ENCODE results near the gene SH3BP4.
A peak's percentile ranks its signal among the peaks of the same experiment; 100 is the strongest.

The SH3BP4 gene

DNA sequence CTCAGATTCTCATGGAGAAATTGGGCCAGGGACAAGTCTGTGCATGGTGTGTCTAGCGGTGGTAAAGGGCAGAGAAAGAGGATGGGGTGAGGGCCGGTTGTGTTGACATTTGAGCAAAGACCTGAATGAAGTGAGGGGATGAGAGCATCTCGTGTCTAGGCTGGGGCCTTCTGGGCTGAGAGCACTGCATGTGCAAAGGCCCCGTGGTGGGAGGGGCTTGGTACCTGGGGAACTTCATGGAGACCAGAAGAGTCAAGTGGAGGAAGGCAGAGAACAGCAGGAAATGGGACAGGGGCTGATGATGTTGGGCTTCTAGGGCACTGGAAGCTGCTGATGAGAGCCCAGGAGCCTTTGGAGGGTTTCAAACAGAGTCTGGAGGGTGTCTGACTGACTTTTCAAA lies 76.8 kb downstream of the SH3BP4 start:
- intact Hi-C loops (cut with DNase I): no loop called here
- peak in 2 of 10 donors; percentile 72 for DNase-seq

DNA sequence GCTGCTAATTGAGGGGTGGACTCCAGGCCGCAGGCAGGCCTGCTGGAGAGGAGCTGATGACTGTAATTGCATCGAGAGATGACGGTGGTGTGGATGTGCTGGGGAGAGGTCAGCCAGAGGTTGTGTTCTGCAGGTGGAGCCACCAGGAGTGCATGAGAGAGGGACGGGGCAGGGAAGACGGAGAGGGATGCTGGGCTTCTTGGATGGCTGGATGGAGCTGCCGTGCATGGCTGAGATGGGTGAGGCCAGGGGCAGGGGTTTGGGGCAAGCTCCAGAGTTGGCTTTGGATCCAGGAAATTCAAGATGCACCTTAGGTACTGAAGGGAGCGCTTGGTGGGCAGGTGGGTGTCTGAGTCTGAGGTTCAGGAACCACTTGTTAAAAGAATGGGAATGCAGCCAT lies 77.2 kb downstream of the SH3BP4 start:
- peak in 2 of 10 donors; percentile 40 to 54 for DNase-seq
- intact Hi-C loops (cut with DNase I): no loop called here

DNA sequence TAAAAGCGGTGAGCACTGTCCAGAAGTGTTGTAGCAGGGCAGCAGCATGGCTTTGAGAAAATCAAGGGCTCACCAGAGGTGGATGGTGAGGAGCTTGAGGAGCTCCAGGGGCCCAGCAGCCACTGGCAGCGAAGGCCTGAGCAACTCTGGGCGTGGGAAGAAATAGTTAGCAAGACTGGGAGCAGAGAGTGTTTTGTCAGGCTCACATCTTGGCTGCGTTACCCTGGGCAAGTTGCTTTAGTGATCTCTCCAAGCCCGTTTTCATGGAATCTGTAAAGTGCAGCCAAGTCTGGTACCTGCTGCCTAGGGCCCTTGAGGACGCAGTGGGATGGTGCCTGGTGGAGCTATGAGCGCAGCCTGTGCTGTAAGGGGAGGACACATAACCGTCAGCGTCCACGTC lies 78.3 kb downstream of the SH3BP4 start:
- intact Hi-C loops (cut with DNase I): no loop called here
- peak in 2 of 10 donors; percentile 30 to 49 for DNase-seq

DNA sequence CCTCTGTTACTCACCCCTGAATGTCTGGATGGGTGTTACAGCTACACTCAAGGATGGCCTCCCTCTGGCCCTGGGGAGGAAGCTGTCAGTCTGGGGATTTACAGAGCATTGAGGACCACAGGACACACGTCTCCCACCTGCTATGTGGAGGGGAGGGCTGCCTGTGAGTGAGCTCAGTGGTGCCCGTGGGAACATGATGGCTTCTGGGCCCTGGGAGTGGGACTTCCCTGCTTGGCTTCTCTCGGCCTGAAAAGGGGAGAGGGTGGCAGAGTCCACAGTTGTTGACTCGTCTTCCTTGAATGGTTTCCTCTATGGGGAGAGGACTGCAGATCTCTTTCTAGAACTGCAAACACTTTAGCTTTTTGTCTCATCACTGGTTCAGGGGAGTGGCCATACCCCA lies 79.1 kb downstream of the SH3BP4 start:
- intact Hi-C loops (cut with DNase I): no loop called here
- peak in 1 of 10 donors; percentile 60 for DNase-seq

DNA sequence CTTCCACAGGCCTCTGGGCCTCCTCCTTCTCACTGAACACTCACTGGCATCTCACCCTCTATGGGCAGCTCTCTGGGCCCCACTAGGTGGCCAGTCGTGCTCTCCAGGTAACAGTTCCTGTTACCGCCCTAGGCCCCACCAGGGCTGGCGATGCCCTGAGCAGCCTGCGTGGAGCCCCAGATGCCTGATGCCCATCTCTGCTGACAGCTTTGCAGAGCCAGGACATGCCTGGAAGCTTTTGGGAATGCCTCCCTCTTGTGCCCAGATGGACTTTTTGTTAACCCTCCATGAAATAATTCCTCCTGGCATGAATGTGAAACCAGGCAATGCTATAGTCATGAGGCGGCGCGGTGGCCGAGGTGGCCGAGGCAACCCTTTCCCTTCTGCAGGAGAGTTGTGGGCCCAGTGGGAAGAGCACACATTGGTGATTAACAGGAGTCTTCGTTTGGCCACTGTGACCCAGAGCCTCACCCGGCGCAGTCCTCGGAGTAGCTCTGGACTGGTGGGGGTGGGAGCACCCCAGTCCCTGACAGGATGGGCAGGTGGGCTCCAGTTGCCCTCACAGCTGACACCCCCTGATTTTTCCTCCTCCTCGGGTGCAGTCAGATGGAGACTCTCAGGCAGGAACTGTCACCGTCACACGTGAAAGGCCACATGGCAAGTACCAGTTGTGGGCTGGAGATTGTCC lies 80.0 kb downstream of the SH3BP4 start:
- DNase-seq: peak in 1 of 10 donors; percentile 40
- intact Hi-C loops (cut with DNase I): no loop called here

- intact Hi-C loops (cut with DNase I): no loop called here
- DNase-seq: peak in 1 of 10 donors; percentile 27
These were observed 80.6 kb downstream of the SH3BP4 start for GRCh38 chr2:235032466-235032865.

DNA sequence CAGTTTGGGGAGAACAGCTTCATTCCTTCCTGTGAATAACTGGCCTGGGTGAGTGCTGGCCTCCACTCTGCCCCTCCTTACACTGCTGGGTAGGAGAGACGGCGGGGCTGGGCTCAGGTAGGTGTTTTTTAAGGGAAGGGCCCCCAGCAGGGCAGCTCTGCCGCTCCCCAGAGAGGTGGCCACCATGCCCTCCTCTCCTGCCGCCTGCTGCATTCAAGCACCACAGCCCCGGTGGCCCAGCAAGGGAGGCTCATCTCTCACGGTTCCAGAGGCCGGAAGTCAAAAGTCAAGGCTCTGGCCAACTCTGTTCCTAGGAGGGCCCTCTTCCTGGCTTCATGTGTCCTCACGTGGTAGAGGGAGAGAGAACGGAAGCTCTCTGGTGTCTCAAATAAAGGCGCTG lies 81.1 kb downstream of the SH3BP4 start:
- peak in 1 of 10 donors; percentile 49 for DNase-seq
- intact Hi-C loops (cut with DNase I): no loop called here

- intact Hi-C loops (cut with DNase I): no loop called here
- peak in 1 of 10 donors; percentile 73 for DNase-seq
These were observed 82.7 kb downstream of the SH3BP4 start for GRCh38 chr2:235034265-235035118.

GRCh38 chr2:235037604-235038166 lies 85.9 kb downstream of the SH3BP4 start:
- intact Hi-C loops (cut with DNase I): no loop called here
- DNase-seq: peak in 1 of 10 donors; percentile 27

- peak in 1 of 10 donors; percentile 77 for DNase-seq
These were observed 89.6 kb downstream of the SH3BP4 start for GRCh38 chr2:235041221-235041917.

GRCh38 chr2:235041918-235042575 lies 90.2 kb downstream of the SH3BP4 start:
- peak in 1 of 10 donors; percentile 77 for DNase-seq
- intact Hi-C loops (cut with DNase I): no loop called here

More at GRCh38 chr2:235041221-235041917, 89.6 kb downstream of the SH3BP4 start:
- intact Hi-C loops (cut with DNase I): no loop called here

DNA sequence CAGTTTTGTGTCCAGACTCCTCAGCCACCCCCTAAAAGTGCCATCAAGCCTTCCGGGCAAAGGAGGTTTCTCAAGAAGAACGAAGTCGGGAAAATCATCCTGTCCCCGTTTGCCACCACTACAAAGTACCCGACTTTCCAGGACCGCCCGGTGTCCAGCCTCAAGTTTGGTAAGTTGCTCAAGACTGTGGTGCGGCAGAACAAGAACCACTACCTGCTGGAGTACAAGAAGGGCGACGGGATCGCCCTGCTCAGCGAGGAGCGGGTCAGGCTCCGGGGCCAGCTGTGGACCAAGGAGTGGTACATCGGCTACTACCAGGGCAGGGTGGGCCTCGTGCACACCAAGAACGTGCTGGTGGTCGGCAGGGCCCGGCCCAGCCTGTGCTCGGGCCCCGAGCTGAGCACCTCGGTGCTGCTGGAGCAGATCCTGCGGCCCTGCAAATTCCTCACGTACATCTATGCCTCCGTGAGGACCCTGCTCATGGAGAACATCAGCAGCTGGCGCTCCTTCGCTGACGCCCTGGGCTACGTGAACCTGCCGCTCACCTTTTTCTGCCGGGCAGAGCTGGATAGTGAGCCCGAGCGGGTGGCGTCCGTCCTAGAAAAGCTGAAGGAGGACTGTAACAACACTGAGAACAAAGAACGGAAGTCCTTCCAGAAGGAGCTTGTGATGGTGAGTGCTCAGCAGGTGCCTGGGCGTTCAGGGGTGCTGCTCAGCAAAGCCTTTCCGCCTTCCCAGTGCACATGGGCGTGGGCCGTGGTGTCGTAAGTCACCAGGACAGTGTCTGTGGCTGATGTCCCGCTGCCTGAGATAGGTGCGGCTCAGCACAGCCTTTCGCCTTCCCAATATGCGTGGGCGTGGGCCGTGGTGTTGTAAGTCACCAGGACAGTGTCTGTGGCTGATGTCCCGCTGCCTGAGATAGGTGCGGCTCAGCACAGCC lies 91.0 kb downstream of the SH3BP4 start:
- intact Hi-C loops (cut with DNase I): no loop called here
- peak in 2 of 10 donors; percentile 46 to 64 for DNase-seq

GRCh38 chr2:235043762-235044500 lies 92.1 kb downstream of the SH3BP4 start:
- peak in 2 of 10 donors; percentile 47 to 79 for DNase-seq
- intact Hi-C loops (cut with DNase I): no loop called here

DNA sequence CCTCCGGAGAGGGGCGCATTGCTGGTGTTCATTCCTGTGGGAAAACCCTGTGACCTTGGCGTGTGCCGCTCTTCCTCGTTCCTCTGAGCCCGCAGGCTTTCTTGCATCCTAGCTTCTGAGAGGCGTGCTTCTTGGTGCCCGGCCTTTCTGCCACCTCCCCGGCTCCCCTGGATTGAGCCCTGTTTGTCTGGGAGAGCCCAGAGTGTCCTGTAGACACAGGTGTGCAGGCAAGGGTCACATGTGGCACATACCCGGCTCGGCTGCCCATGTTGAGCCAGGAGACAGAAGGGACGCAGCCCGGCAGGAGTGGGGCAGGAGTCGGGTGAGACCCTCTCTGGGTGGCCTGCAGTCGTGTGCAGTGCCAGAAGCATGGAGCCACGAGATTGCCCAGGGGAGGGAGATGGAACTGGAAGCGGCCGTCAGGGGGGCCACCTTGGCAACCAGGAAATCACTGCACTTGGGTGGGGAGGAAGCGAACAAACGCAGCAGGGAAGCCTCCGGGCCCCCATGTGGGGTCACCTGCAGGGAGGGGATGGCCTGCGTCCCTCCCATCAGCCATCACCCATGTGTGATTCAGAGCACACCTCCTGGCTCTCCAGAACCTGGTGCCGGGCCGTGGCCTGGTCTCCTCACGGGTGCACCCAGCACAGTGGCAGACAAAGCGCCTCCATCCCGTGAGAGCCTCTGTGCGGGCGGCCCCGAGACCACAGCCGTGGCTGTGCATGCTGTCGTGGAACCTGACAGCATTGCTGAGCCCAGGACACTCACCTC lies 92.9 kb downstream of the SH3BP4 start:
- peak in 1 of 10 donors; percentile 80 for DNase-seq
- intact Hi-C loops (cut with DNase I): no loop called here

DNA sequence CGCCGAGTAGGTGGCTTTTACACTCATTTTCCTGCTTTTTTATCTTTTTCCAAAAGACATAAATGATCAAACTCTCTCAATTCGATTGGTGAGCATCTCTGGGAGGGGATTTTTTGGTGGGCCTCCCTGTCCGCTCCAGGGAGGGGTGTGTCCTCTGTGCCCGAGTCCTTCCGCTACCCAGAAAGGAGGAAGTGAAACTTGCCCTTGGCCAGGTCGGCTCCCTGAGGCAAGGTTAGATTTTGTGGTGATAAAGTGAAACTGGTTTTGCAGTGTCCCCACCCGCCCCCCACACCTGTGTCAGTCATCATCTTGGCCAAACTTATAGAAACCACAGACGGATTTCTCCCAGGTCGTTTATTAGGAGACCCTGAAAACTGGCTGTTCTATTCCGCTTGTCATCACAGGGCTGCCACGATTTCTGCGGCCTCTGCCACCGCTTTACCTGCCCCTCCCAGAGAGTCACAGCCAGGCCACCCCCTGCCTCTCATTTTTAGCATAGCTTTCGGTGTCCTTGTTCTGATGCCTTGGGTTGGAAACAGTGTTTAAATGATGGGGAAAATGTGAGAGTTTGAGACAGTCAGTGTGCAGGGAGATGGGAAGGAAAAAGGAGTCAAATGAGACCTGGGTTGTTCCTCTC lies 93.6 kb downstream of the SH3BP4 start:
- DNase-seq: peak in 1 of 10 donors; percentile 59
- intact Hi-C loops (cut with DNase I): no loop called here

GRCh38 chr2:235045973-235046343 lies 94.1 kb downstream of the SH3BP4 start:
- DNase-seq: peak in 2 of 10 donors; percentile 35 to 70
- intact Hi-C loops (cut with DNase I): no loop called here

- intact Hi-C loops (cut with DNase I): no loop called here
- peak in 1 of 10 donors; percentile 1 for DNase-seq
These were observed 94.8 kb downstream of the SH3BP4 start for GRCh38 chr2:235046589-235046988.
